H9 (cell line): ENCODE data around the gene NEK6. TPM values are rescaled to one million over a fixed set of nuclear protein-coding genes. Genes with fewer than 3 reads are reported as not detected.
A peak's percentile ranks its signal among the peaks of the same experiment; 100 is the strongest.

Experiments used
- DNase-seq: peaks from one replicate; pipeline ENCODE4 v3.0.0-alpha.2; 2017
- H2AFZ ChIP-seq: one replicate; pipeline ENCODE4 v1.6.1; 2013; ENCODE audit warnings: mild to moderate bottlenecking, low read length, control low read depth, moderate library complexity
- H2AK5ac ChIP-seq: 2 replicates; pipeline ENCODE4 v1.6.1; 2013; ENCODE audit warnings: low read length, control low read depth, mixed read lengths; ENCODE audit not compliant: insufficient read length
- H2BK120ac ChIP-seq: one replicate; pipeline ENCODE4 v1.6.1; 2013; ENCODE audit warnings: low read depth, mild to moderate bottlenecking, low read length, control low read depth, inconsistent platforms; ENCODE audit not compliant: poor library complexity, severe bottlenecking
- H2BK12ac ChIP-seq: 2 replicates; pipeline ENCODE4 v1.6.1; 2013; ENCODE audit warnings: low read length, control low read depth, mixed read lengths, low read depth; ENCODE audit not compliant: insufficient read length
- H2BK15ac ChIP-seq: 2 replicates; pipeline ENCODE4 v1.6.1; 2013; ENCODE audit warnings: low read depth, low read length, control low read depth
- H2BK20ac ChIP-seq: one replicate; pipeline ENCODE4 v1.6.1; 2013; ENCODE audit warnings: low read depth, mild to moderate bottlenecking, low read length, control low read depth, inconsistent platforms; ENCODE audit not compliant: poor library complexity, severe bottlenecking
- H2BK5ac ChIP-seq: 2 replicates; pipeline ENCODE4 v1.6.1; 2013; ENCODE audit warnings: low read length, control low read depth, mixed read lengths; ENCODE audit not compliant: insufficient read length
- H3K14ac ChIP-seq: 2 replicates; pipeline ENCODE4 v1.6.1; 2013; ENCODE audit warnings: low read length, control low read depth; ENCODE audit not compliant: insufficient read depth
- H3K18ac ChIP-seq: 2 replicates; pipeline ENCODE4 v1.6.1; 2013; ENCODE audit warnings: low read depth, mild to moderate bottlenecking, mixed read lengths, low read length, control low read depth; ENCODE audit not compliant: insufficient read length
- H3K23ac ChIP-seq: 2 replicates; pipeline ENCODE4 v1.6.1; 2013; ENCODE audit warnings: low read length, control low read depth, mixed read lengths, low read depth; ENCODE audit not compliant: insufficient read length
- H3K23me2 ChIP-seq: 2 replicates; pipeline ENCODE4 v1.6.1; 2013; ENCODE audit warnings: low read depth, mild to moderate bottlenecking, mixed read lengths, low read length, control low read depth; ENCODE audit not compliant: insufficient read length, poor library complexity, severe bottlenecking
- H3K27ac ChIP-seq: 2 replicates; pipeline ENCODE4 v1.5.1; 2013; ENCODE audit warnings: low read length, control low read depth, mixed read lengths, low read depth; ENCODE audit not compliant: insufficient read length
- H3K27me3 ChIP-seq: 2 replicates; pipeline ENCODE4 v1.6.1; 2013; ENCODE audit warnings: low read length, control low read depth, inconsistent platforms; ENCODE audit not compliant: insufficient read depth
- H3K4ac ChIP-seq: 2 replicates; pipeline ENCODE4 v1.6.1; 2013; ENCODE audit warnings: low read depth, mild to moderate bottlenecking, control low read depth, inconsistent platforms, low read length, moderate library complexity
- H3K4me1 ChIP-seq: 2 replicates; pipeline ENCODE4 v1.6.1; 2013; ENCODE audit warnings: low read length, control low read depth, inconsistent platforms; ENCODE audit not compliant: insufficient read depth
- H3K4me2 ChIP-seq: 2 replicates; pipeline ENCODE4 v1.6.1; 2013; ENCODE audit warnings: low read length, control low read depth, mixed read lengths; ENCODE audit not compliant: insufficient read length, insufficient read depth
- H3K56ac ChIP-seq: 2 replicates; pipeline ENCODE4 v1.6.1; 2013; ENCODE audit warnings: low read depth, mild to moderate bottlenecking, mixed read lengths, low read length, control low read depth; ENCODE audit not compliant: insufficient read length
- H3K79me1 ChIP-seq: 2 replicates; pipeline ENCODE4 v1.6.1; 2013; ENCODE audit warnings: low read depth, mild to moderate bottlenecking, moderate library complexity, low read length, control low read depth, inconsistent platforms; ENCODE audit not compliant: insufficient read depth, poor library complexity, severe bottlenecking
- H3K79me2 ChIP-seq: 2 replicates; pipeline ENCODE4 v1.6.1; 2013; ENCODE audit warnings: low read length, control low read depth, inconsistent platforms; ENCODE audit not compliant: insufficient read depth
- H3K9ac ChIP-seq: 2 replicates; pipeline ENCODE4 v1.6.1; 2013; ENCODE audit warnings: low read length, control low read depth, mixed read lengths; ENCODE audit not compliant: insufficient read length; ENCODE audit errors: extremely low read depth
- H3K9me3 ChIP-seq: one replicate; pipeline ENCODE4 v1.6.1; 2013; ENCODE audit warnings: low read depth, low read length, inconsistent platforms; ENCODE audit not compliant: control insufficient read depth
- H3T11ph ChIP-seq: one replicate; pipeline ENCODE4 v1.6.1; 2013; ENCODE audit warnings: mild to moderate bottlenecking, low read length, control low read depth, inconsistent platforms
- H4K20me1 ChIP-seq: one replicate; pipeline ENCODE4 v1.6.1; 2013; ENCODE audit not compliant: control insufficient read depth, insufficient read length, insufficient read depth
- H4K5ac ChIP-seq: 2 replicates; pipeline ENCODE4 v1.6.1; 2013; ENCODE audit warnings: low read depth, mild to moderate bottlenecking, mixed read lengths, low read length, control low read depth; ENCODE audit not compliant: insufficient read length
- H4K8ac ChIP-seq: replicated peaks from 2 replicates; pipeline ENCODE4 v1.6.1; 2013; ENCODE audit warnings: low read length, control low read depth, mixed read lengths, low read depth; ENCODE audit not compliant: insufficient read length
- H4K91ac ChIP-seq: 2 replicates; pipeline ENCODE4 v1.6.1; 2013; ENCODE audit warnings: low read depth, mild to moderate bottlenecking, moderate library complexity, mixed read lengths, low read length, control low read depth; ENCODE audit not compliant: insufficient read length
- H3K27ac Mint-ChIP-seq, 3 experiments: 2 replicates in 2 of 3; 3 replicates in 1 of 3; pipeline ENCODE4 v1.8.0; 2020 to 2021; ENCODE audit warnings: mixed read lengths in 3 of 3, mild to moderate bottlenecking in 1 of 3, moderate library complexity in 1 of 3
- H3K27me3 Mint-ChIP-seq: 2 replicates; pipeline ENCODE4 v1.8.0; 2021; ENCODE audit warnings: low read depth, mild to moderate bottlenecking, moderate library complexity, mixed read lengths
- H3K36me3 Mint-ChIP-seq, 3 experiments: 2 replicates in 2 of 3; 3 replicates in 1 of 3; pipeline ENCODE4 v1.8.0; 2020 to 2021; ENCODE audit warnings: low read depth in 3 of 3, mixed read lengths in 3 of 3; ENCODE audit not compliant: insufficient read depth in 1 of 3
- H3K4me1 Mint-ChIP-seq, 2 experiments: 2 replicates each; pipeline ENCODE4 v1.8.0; 2020; ENCODE audit warnings: mixed read lengths in 2 of 2
- H3K4me3 Mint-ChIP-seq, 2 experiments: 2 replicates in 1 of 2; 3 replicates in 1 of 2; pipeline ENCODE4 v1.8.0; 2020 to 2021; ENCODE audit warnings: mild to moderate bottlenecking in 2 of 2, mixed read lengths in 2 of 2, moderate library complexity in 1 of 2
- H3K9me3 Mint-ChIP-seq, 2 experiments: 2 replicates in 1 of 2; 3 replicates in 1 of 2; pipeline ENCODE4 v1.8.0; 2020; ENCODE audit warnings: mild to moderate bottlenecking in 2 of 2, mixed read lengths in 2 of 2, moderate library complexity in 1 of 2
- CTCF ChIP-seq: fragments of 200-600 bp; sonication (generic); conservative IDR thresholded peaks from 3 replicates; pipeline ENCODE4 v1.8.0; 2021; ENCODE audit warnings: antibody characterized with exemption, mild to moderate bottlenecking
- WGBS: extraction: QIAGEN DNeasy Blood & Tissue Kit; methylation state at CpG from one replicate; pipeline ENCODE4 v1.1.7; 2013; ENCODE audit warnings: missing lambda C conversion rate, low lambda C conversion rate, mixed read lengths; ENCODE audit not compliant: insufficient read length; ENCODE audit errors: extremely low coverage; 5-methylcytosine and 5-hydroxymethylcytosine counted together
- total RNA-seq: library from RNA; stranded (reverse); gene quantifications from 2 replicates; pipeline ENCODE4 v1.2.1, GENCODE V29; 2021

The NEK6 gene
- total RNA-seq, 1 experiment from 2014 or later: 14.3 TPM

GRCh38 chr9:124290743-124291554, 33.2 kb downstream of the NEK6 start:
- Histone ChIP-seq H3K18ac (no peak overlapping the region), H3K79me1 (no peaks in the 10 kb centered on the region), H3T11ph (no peak overlapping the region), H3K4me2 (no peak overlapping the region), H3K9me3 (no peaks in the 10 kb centered on the region), H4K91ac (no peak overlapping the region), H3K27ac (no peak overlapping the region), H2AK5ac (no peak overlapping the region), H2BK5ac (no peak overlapping the region), H2BK20ac (no peak overlapping the region), H4K8ac (no peak overlapping the region), H3K56ac (no peak overlapping the region), H3K23me2 (no peaks in the 10 kb centered on the region), H3K79me2 (no peaks in the 10 kb centered on the region), H3K27me3 (no peaks in the 10 kb centered on the region), H2BK120ac (no peak overlapping the region), H3K4me1 (no peaks in the 10 kb centered on the region), H3K4ac (no peak overlapping the region), H3K23ac (no peak overlapping the region), H4K5ac (no peak overlapping the region), H4K20me1 (no peaks in the 10 kb centered on the region), H3K14ac (no peak overlapping the region), H2BK12ac (no peak overlapping the region), H2AFZ (no peak overlapping the region), H2BK15ac (no peak overlapping the region), H3K9ac (no peak overlapping the region)
- DNase-seq: no peak
- H3K27ac Mint-ChIP-seq: peak overlapping the region in 1 of 3 experiments; percentile 25; a peak in 2 of 7 replicates
- no peaks in the 10 kb centered on the region; the same call in 1 of the 2 replicates for H3K27me3 Mint-ChIP-seq
- no CpG with 5 or more reads among the region's 22 CpGs for WGBS
- no peaks in the 10 kb centered on the region; a peak in 1 of 5 replicates for H3K9me3 Mint-ChIP-seq
- H3K4me3 Mint-ChIP-seq: no peak overlapping the region
- no peak for TF ChIP-seq CTCF
- peaks cover 17 to 31% of the 10 kb centered on the region in 2 experiments for H3K4me1 Mint-ChIP-seq
- H3K36me3 Mint-ChIP-seq: no peaks in the 10 kb centered on the region; a peak in 1 of 7 replicates
